Neuronal stem cell (in vitro differentiated cells): ENCODE data around the gene SBNO2.

ENCODE experiments used
- DNase-seq: peaks from one replicate; pipeline ENCODE4 v3.0.0-alpha.2; 2013; ENCODE audit warnings: low spot score
- H2AFZ ChIP-seq: one replicate; pipeline ENCODE4 v1.6.1; 2013; ENCODE audit warnings: mild to moderate bottlenecking, low read length, inconsistent platforms
- H2AK5ac ChIP-seq: 2 replicates; pipeline ENCODE4 v1.6.1; 2013; ENCODE audit warnings: low read depth, mild to moderate bottlenecking, inconsistent platforms, low read length, moderate library complexity, mixed read lengths
- H2BK120ac ChIP-seq: 2 replicates; pipeline ENCODE4 v1.6.1; 2013; ENCODE audit warnings: low read depth, mild to moderate bottlenecking, inconsistent platforms, low read length, moderate library complexity, mixed read lengths
- H2BK12ac ChIP-seq: one replicate; pipeline ENCODE4 v1.6.1; 2013; ENCODE audit warnings: low read length, inconsistent platforms
- H2BK15ac ChIP-seq: 2 replicates; pipeline ENCODE4 v1.6.1; 2013; ENCODE audit warnings: mild to moderate bottlenecking, low read length, inconsistent platforms, mixed read lengths
- H2BK5ac ChIP-seq: one replicate; pipeline ENCODE4 v1.6.1; 2013; ENCODE audit warnings: inconsistent platforms, mild to moderate bottlenecking, low read length, moderate library complexity
- H3K14ac ChIP-seq: one replicate; pipeline ENCODE4 v1.6.1; 2013; ENCODE audit warnings: low read length, inconsistent platforms
- H3K18ac ChIP-seq: 2 replicates; pipeline ENCODE4 v1.6.1; 2013; ENCODE audit warnings: low read length, inconsistent platforms
- H3K23ac ChIP-seq: 2 replicates; pipeline ENCODE4 v1.6.1; 2013; ENCODE audit warnings: low read depth, mild to moderate bottlenecking, mixed read lengths, low read length, inconsistent platforms; ENCODE audit not compliant: poor library complexity
- H3K27ac ChIP-seq: replicated peaks from 3 replicates; pipeline ENCODE4 v1.5.1; 2013; ENCODE audit warnings: low read length, inconsistent platforms
- H3K27me3 ChIP-seq, 3 experiments: 2 replicates each; pipeline ENCODE4 v1.6.1; 2013; ENCODE audit warnings: low read length in 3 of 3, mild to moderate bottlenecking in 2 of 3, inconsistent platforms in 1 of 3, low read depth in 1 of 3, mixed read lengths in 1 of 3, moderate library complexity in 1 of 3; ENCODE audit not compliant: control insufficient read depth in 3 of 3, insufficient read depth in 3 of 3
- H3K36me3 ChIP-seq, 2 donors: replicated peaks in 1 of 2; 2 replicates each; pipeline ENCODE4 v1.6.1; 2013; ENCODE audit warnings: low read length in 2 of 2; ENCODE audit not compliant: control insufficient read depth in 2 of 2, insufficient read depth in 2 of 2
- H3K4ac ChIP-seq: 2 replicates; pipeline ENCODE4 v1.6.1; 2013; ENCODE audit warnings: inconsistent platforms, mild to moderate bottlenecking, low read length, moderate library complexity
- H3K4me1 ChIP-seq, 2 donors: 1 replicate in 1 of 2; 2 replicates in 1 of 2; pipeline ENCODE4 v1.6.1; 2013; ENCODE audit warnings: low read length in 2 of 2, low read depth in 1 of 2; ENCODE audit not compliant: control insufficient read depth in 2 of 2, insufficient read depth in 1 of 2
- H3K4me2 ChIP-seq: one replicate; pipeline ENCODE4 v1.6.1; 2013; ENCODE audit warnings: mild to moderate bottlenecking, low read length, inconsistent platforms; ENCODE audit not compliant: insufficient read depth, poor library complexity, severe bottlenecking
- H3K4me3 ChIP-seq, 2 donors: 2 replicates each; pipeline ENCODE4 v1.5.1; 2013; ENCODE audit warnings: low read length in 2 of 2, mild to moderate bottlenecking in 2 of 2, inconsistent platforms in 1 of 2, moderate library complexity in 1 of 2
- H3K79me1 ChIP-seq: one replicate; pipeline ENCODE4 v1.6.1; 2013; ENCODE audit warnings: low read depth, mild to moderate bottlenecking, inconsistent platforms, low read length, moderate library complexity
- H3K9ac ChIP-seq: one replicate; pipeline ENCODE4 v1.6.1; 2013; ENCODE audit warnings: mild to moderate bottlenecking, low read depth, low read length, inconsistent platforms; ENCODE audit not compliant: poor library complexity
- H3K9me3 ChIP-seq, 2 donors: replicated peaks in 1 of 2; 2 replicates each; pipeline versions ENCODE3 to v1.6.1; 2013; ENCODE audit warnings: low read length in 2 of 2, mild to moderate bottlenecking in 2 of 2, inconsistent platforms in 1 of 2, low read depth in 1 of 2, mixed read lengths in 1 of 2, moderate library complexity in 1 of 2; ENCODE audit not compliant: control insufficient read depth in 2 of 2, insufficient read depth in 1 of 2
- H4K8ac ChIP-seq: one replicate; pipeline ENCODE4 v1.6.1; 2013; ENCODE audit warnings: low read depth, mild to moderate bottlenecking, inconsistent platforms, low read length, moderate library complexity
- H4K91ac ChIP-seq: one replicate; pipeline ENCODE4 v1.6.1; 2013; ENCODE audit warnings: low read length, low read depth, mild to moderate bottlenecking, inconsistent platforms; ENCODE audit not compliant: poor library complexity
- WGBS, 2 donors: extraction: QIAGEN DNeasy Blood & Tissue Kit; methylation state at CpG; one replicate each; pipeline ENCODE4 v1.1.7; 2013; ENCODE audit warnings: missing lambda C conversion rate in 2 of 2, mixed read lengths in 1 of 2; ENCODE audit not compliant: insufficient read length in 2 of 2, insufficient replicate concordance in 1 of 2; ENCODE audit errors: extremely low coverage in 2 of 2; 5-methylcytosine and 5-hydroxymethylcytosine counted together

The SBNO2 gene

GRCh38 chr19:1214299-1214861, 40.3 kb upstream of the SBNO2 start:
- Histone ChIP-seq H3K36me3 (peaks cover 6 to 49% of the 10 kb centered on the region in 2 donors), H2BK5ac (peak overlapping the region; percentile 66), H3K14ac (peak overlapping the region; percentile 71), H3K4me3 (no peak overlapping the region), H2AK5ac (peak overlapping the region; percentile 63), H3K23ac (peak overlapping the region; percentile 65), H2BK120ac (peak overlapping the region; percentile 47), H3K9me3 (peaks cover 0 to 2% of the 10 kb centered on the region in 2 donors), H2BK15ac (peak overlapping the region; percentile 67), H2BK12ac (no peak overlapping the region), H3K27ac (no peak overlapping the region), H3K79me1 (peaks cover 54% of the 10 kb centered on the region), H2AFZ (no peak overlapping the region), H3K18ac (peak overlapping the region; percentile 90), H4K8ac (no peak overlapping the region), H3K9ac (peak overlapping the region; percentile 70), H3K27me3 (no peaks in the 10 kb centered on the region), H3K4me2 (no peak overlapping the region), H3K4me1 (peaks cover 13 to 21% of the 10 kb centered on the region in 2 donors), H3K4ac (no peak overlapping the region), H4K91ac (no peak overlapping the region)
- no peak for DNase-seq
- WGBS, 2 donors, result no CpG with 5 or more reads among the region's 21 CpGs

GRCh38 chr19:1213391-1214286, 39.6 kb upstream of the SBNO2 start:
- WGBS, 2 donors, result no CpG with 5 or more reads among the region's 39 CpGs
- H3K18ac ChIP-seq, result peak overlapping the region; percentile 8

GRCh38 chr19:1211494-1212234, 37.6 kb upstream of the SBNO2 start:
- Histone ChIP-seq H3K9ac (peak overlapping the region; percentile 50), H3K14ac (no peak overlapping the region), H2BK15ac (no peak overlapping the region), H3K18ac (no peak overlapping the region), H3K27ac (no peak overlapping the region), H2BK120ac (peak overlapping the region; percentile 72), H3K4me3 (no peak overlapping the region), H4K91ac (no peak overlapping the region), H3K9me3 (peaks cover 0 to 2% of the 10 kb centered on the region in 2 donors), H3K4ac (no peak overlapping the region), H3K4me1 (peaks cover 23 to 25% of the 10 kb centered on the region in 2 donors), H3K23ac (peak overlapping the region; percentile 89), H4K8ac (no peak overlapping the region), H2BK5ac (peak overlapping the region; percentile 66), H3K4me2 (no peak overlapping the region), H2BK12ac (no peak overlapping the region), H2AFZ (no peak overlapping the region), H3K36me3 (peaks cover 9 to 61% of the 10 kb centered on the region in 2 donors), H2AK5ac (peak overlapping the region; percentile 52), H3K27me3 (no peaks in the 10 kb centered on the region), H3K79me1 (peaks cover 51% of the 10 kb centered on the region)
- no peak for DNase-seq
- WGBS, 2 donors, result no CpG with 5 or more reads among the region's 33 CpGs

More at GRCh38 chr19:1213391-1214286, 39.6 kb upstream of the SBNO2 start:
- H3K23ac ChIP-seq, result peak overlapping the region; percentile 65
- H2BK15ac ChIP-seq, result peak overlapping the region; percentile 21
- no peak overlapping the region for H3K4ac ChIP-seq
- H2AK5ac ChIP-seq, result peak overlapping the region; percentile 78
- peaks cover 13 to 21% of the 10 kb centered on the region in 2 donors for H3K4me1 ChIP-seq
- H4K8ac ChIP-seq, result peak overlapping the region; percentile 48
- peak overlapping the region; percentile 47 for H2BK120ac ChIP-seq
- H3K27me3 ChIP-seq, result no peaks in the 10 kb centered on the region
- H3K9me3 ChIP-seq, result peaks cover 0 to 2% of the 10 kb centered on the region in 2 donors
- no peak for DNase-seq
- no peak overlapping the region for H4K91ac ChIP-seq
- peak overlapping the region; percentile 71 for H3K14ac ChIP-seq
- H3K4me3 ChIP-seq, result no peak overlapping the region
- no peak overlapping the region for H3K27ac ChIP-seq
- peaks cover 6 to 55% of the 10 kb centered on the region in 2 donors for H3K36me3 ChIP-seq
- H3K4me2 ChIP-seq, result no peak overlapping the region
- peak overlapping the region; percentile 60 for H3K9ac ChIP-seq
- peaks cover 53% of the 10 kb centered on the region for H3K79me1 ChIP-seq
- peak overlapping the region; percentile 42 for H2BK12ac ChIP-seq
- peak overlapping the region; percentile 66 for H2BK5ac ChIP-seq
- H2AFZ ChIP-seq, result no peak overlapping the region
